A549 (cell line): ENCODE measurements around the gene RAB10.

Source experiments
- CTCF ChIP-seq: fragments of >200 bp; sonication (Bioruptor Twin); formaldehyde crosslinking; IDR thresholded peaks from 3 replicates; pipeline ENCODE4 v1.5.1; 2016
- POLR2A ChIP-seq: IDR thresholded peaks from 2 replicates; pipeline ENCODE4 v1.6.1; 2012; ENCODE audit warnings: mild to moderate bottlenecking, low read length
- RNF2 ChIP-seq: fragments of 200-600 bp; sonication (generic); IDR thresholded peaks from 2 replicates; pipeline ENCODE4 v1.6.1; 2016; ENCODE audit warnings: low read depth, mild to moderate bottlenecking, antibody characterized with exemption, moderate library complexity, borderline replicate concordance
- TF ChIP-seq, protein P1 (sequence below): fragments of 150-350 bp; IDR thresholded peaks from 2 replicates; pipeline ENCODE4 v1.6.1; 2014; ENCODE audit warnings: low read depth, mild to moderate bottlenecking, low read length

- TF ChIP-seq RNF2 (no peak), CTCF (no peak), POLR2A (no peak)
- TF ChIP-seq, protein P1, sequence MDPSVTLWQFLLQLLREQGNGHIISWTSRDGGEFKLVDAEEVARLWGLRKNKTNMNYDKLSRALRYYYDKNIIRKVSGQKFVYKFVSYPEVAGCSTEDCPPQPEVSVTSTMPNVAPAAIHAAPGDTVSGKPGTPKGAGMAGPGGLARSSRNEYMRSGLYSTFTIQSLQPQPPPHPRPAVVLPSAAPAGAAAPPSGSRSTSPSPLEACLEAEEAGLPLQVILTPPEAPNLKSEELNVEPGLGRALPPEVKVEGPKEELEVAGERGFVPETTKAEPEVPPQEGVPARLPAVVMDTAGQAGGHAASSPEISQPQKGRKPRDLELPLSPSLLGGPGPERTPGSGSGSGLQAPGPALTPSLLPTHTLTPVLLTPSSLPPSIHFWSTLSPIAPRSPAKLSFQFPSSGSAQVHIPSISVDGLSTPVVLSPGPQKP = no peak
These were observed 144.4 kb downstream of the RAB10 start for GRCh38 chr2:26178246-26178645.
